ENCODE measurements around the gene RNF34.

RNF34 gene

DNA sequence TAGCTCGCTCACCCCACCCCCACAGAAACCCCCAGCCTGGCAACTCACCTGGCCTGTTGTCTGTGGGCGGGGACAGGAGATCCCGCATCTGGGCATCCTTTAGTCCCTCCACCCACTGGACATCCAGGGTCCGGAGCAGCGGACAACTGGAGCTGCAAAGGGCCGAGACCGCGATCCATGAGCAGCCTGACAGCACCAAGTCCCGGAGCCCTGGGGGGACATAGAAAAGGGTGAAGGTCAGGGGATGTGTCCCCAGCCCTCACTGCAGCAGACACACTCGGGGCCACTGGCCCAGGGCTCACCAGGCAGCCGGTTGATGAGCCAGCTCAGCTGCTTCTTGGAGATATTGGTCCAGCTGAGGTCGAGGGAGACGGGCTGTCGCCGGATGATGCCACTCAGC, 40.9 kb downstream of the RNF34 start:
- DNase-seq (ENCODE audit: low read depth, low spot score), result no peak
- H3K9ac ChIP-seq (ENCODE audit: insufficient read length, low read depth), result no peak overlapping the region
- no peak for TF ChIP-seq ZNF274 (IDR thresholded peaks at IDR 0.05; ENCODE audit: low read depth, low read length)
- no peak for TF ChIP-seq SUZ12 (IDR thresholded peaks at IDR 0.05; ENCODE audit: extremely low read depth, insufficient read depth, insufficient read length)
- no peak for TF ChIP-seq YY1 (IDR thresholded peaks at IDR 0.05; ENCODE audit: insufficient read depth, insufficient read length)
- peaks cover 10% of the 10 kb centered on the region for H3K4me1 ChIP-seq (ENCODE audit: insufficient read depth, insufficient read length)
- H3K27me3 ChIP-seq (ENCODE audit: insufficient read depth, insufficient read length), result no peaks in the 10 kb centered on the region
- peaks cover 7% of the 10 kb centered on the region; the same call in 1 of the 2 replicates for H3K9me3 ChIP-seq (ENCODE audit: insufficient read depth, low read length)
- H3K36me3 ChIP-seq (ENCODE audit: insufficient read depth, insufficient read length, low read length), result peaks cover 84% of the 10 kb centered on the region
- no peak overlapping the region for H3K4me3 ChIP-seq (ENCODE audit: insufficient read length, low read depth)

GRCh38 chr12:121441555-121441954, 41.6 kb downstream of the RNF34 start:
- no peak overlapping the region for H3K4me3 ChIP-seq (ENCODE audit: insufficient read length, low read depth)
- DNase-seq (ENCODE audit: low read depth, low spot score), result no peak
- no peak for TF ChIP-seq YY1 (IDR thresholded peaks at IDR 0.05; ENCODE audit: insufficient read depth, insufficient read length)
- TF ChIP-seq ZNF274 (IDR thresholded peaks at IDR 0.05; ENCODE audit: low read depth, low read length), result no peak
- no peak for TF ChIP-seq SUZ12 (IDR thresholded peaks at IDR 0.05; ENCODE audit: extremely low read depth, insufficient read depth, insufficient read length)
- no peak overlapping the region for H3K9ac ChIP-seq (ENCODE audit: insufficient read length, low read depth)
- H3K27me3 ChIP-seq (ENCODE audit: insufficient read depth, insufficient read length), result no peaks in the 10 kb centered on the region
- peaks cover 6% of the 10 kb centered on the region; the same call in 1 of the 2 replicates for H3K9me3 ChIP-seq (ENCODE audit: insufficient read depth, low read length)
- H3K36me3 ChIP-seq (ENCODE audit: insufficient read depth, insufficient read length, low read length), result peaks cover 82% of the 10 kb centered on the region
- peaks cover 10% of the 10 kb centered on the region for H3K4me1 ChIP-seq (ENCODE audit: insufficient read depth, insufficient read length)

DNA sequence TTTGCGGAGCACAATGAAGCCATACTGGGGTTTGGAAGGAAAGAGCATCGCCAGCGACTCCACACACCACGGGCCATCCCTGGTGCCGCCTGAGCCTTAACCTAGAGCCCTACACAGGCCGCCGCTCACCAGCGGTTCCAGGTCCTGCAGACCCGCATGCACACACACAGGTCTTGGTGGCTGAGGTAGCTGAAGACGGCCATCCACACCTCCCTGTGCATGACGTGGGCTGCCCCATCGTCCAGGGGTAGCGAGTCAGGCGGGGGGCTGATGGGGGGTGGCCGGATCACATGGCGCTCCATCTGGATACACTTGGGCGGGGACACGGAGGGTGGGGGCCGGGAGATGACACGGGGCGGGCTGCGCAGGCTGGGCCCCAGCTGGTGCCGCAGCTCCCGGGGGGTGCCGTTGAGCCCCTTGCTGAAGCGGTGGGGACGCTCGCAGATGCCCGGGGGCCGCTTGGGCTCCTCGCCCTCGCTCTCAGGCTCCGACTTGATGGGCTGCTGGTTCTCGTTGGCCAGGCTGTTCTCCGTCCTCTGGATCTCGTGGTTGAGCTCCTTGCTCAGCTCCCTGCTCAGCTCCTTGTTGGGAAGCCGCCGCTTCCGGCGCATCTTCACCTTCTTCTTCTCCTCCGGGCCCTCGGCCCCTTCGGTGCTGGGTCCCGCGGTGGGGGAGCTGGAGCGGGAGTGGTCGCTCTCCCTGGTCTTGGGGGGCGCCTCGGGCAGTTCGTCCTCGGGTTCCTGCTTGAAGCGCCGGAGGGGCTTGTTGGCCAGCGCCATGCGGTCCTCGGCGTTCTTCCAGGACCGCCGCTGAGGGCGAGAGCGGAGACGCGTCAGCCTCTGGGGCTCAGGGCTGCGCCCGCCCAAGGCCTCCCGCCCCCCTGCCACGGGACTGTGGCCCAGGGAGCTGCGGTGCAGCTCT, 42.4 kb downstream of the RNF34 start:
- no peak overlapping the region for H3K4me3 ChIP-seq (ENCODE audit: insufficient read length, low read depth)
- H3K9ac ChIP-seq (ENCODE audit: insufficient read length, low read depth), result no peak overlapping the region
- H3K4me1 ChIP-seq (ENCODE audit: insufficient read depth, insufficient read length), result peaks cover 10% of the 10 kb centered on the region
- H3K27me3 ChIP-seq (ENCODE audit: insufficient read depth, insufficient read length), result no peaks in the 10 kb centered on the region
- no peak for DNase-seq (ENCODE audit: low read depth, low spot score)
- TF ChIP-seq ZNF274 (IDR thresholded peaks at IDR 0.05; ENCODE audit: low read depth, low read length) (no peak), YY1 (IDR thresholded peaks at IDR 0.05; ENCODE audit: insufficient read depth, insufficient read length) (no peak), SUZ12 (IDR thresholded peaks at IDR 0.05; ENCODE audit: extremely low read depth, insufficient read depth, insufficient read length) (no peak)
- H3K9me3 ChIP-seq (ENCODE audit: insufficient read depth, low read length), result no peaks in the 10 kb centered on the region
- peaks cover 79% of the 10 kb centered on the region for H3K36me3 ChIP-seq (ENCODE audit: insufficient read depth, insufficient read length, low read length)

GRCh38 chr12:121443193-121443870, 43.4 kb downstream of the RNF34 start:
- peak; percentile 63 for DNase-seq (ENCODE audit: low read depth, low spot score)
- H3K9me3 ChIP-seq (ENCODE audit: insufficient read depth, low read length), result no peaks in the 10 kb centered on the region
- H3K9ac ChIP-seq (ENCODE audit: insufficient read length, low read depth), result no peak overlapping the region
- H3K4me3 ChIP-seq (ENCODE audit: insufficient read length, low read depth), result no peak overlapping the region
- peaks cover 10% of the 10 kb centered on the region for H3K4me1 ChIP-seq (ENCODE audit: insufficient read depth, insufficient read length)
- no peak for TF ChIP-seq YY1 (IDR thresholded peaks at IDR 0.05; ENCODE audit: insufficient read depth, insufficient read length)
- TF ChIP-seq SUZ12 (IDR thresholded peaks at IDR 0.05; ENCODE audit: extremely low read depth, insufficient read depth, insufficient read length), result no peak
- no peak for TF ChIP-seq ZNF274 (IDR thresholded peaks at IDR 0.05; ENCODE audit: low read depth, low read length)
- H3K27me3 ChIP-seq (ENCODE audit: insufficient read depth, insufficient read length), result no peaks in the 10 kb centered on the region
- H3K36me3 ChIP-seq (ENCODE audit: insufficient read depth, insufficient read length, low read length), result peaks cover 75% of the 10 kb centered on the region

- H3K9me3 ChIP-seq (ENCODE audit: insufficient read depth, low read length), result no peaks in the 10 kb centered on the region
- H3K36me3 ChIP-seq (ENCODE audit: insufficient read depth, insufficient read length, low read length), result peaks cover 74% of the 10 kb centered on the region
- H3K4me3 ChIP-seq (ENCODE audit: insufficient read length, low read depth), result no peak overlapping the region
- no peak for DNase-seq (ENCODE audit: low read depth, low spot score)
- H3K27me3 ChIP-seq (ENCODE audit: insufficient read depth, insufficient read length), result no peaks in the 10 kb centered on the region
- H3K4me1 ChIP-seq (ENCODE audit: insufficient read depth, insufficient read length), result peaks cover 10% of the 10 kb centered on the region
- TF ChIP-seq SUZ12 (IDR thresholded peaks at IDR 0.05; ENCODE audit: extremely low read depth, insufficient read depth, insufficient read length) (no peak), YY1 (IDR thresholded peaks at IDR 0.05; ENCODE audit: insufficient read depth, insufficient read length) (no peak), ZNF274 (IDR thresholded peaks at IDR 0.05; ENCODE audit: low read depth, low read length) (no peak)
- no peak overlapping the region for H3K9ac ChIP-seq (ENCODE audit: insufficient read length, low read depth)
These were observed 44.3 kb downstream of the RNF34 start for GRCh38 chr12:121443911-121444841.

DNA sequence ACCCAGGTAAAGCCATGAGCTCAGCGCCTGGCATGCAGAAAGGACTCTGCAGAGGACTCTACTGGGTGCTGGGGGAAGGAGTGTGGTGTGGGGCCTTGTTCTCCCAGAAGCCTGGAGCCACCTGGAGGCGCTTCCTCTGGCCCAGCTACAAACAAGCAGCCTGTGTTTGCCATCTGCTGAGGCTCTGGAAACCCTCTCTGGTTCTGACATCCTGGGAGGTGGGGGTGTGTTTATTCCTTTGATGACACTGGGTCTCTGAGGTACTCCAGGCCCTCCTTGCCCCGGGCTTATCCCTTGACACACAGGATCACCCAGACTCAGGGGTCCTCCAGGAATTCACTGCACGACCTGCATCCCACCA, 44.9 kb downstream of the RNF34 start:
- TF ChIP-seq YY1 (IDR thresholded peaks at IDR 0.05; ENCODE audit: insufficient read depth, insufficient read length) (no peak), ZNF274 (IDR thresholded peaks at IDR 0.05; ENCODE audit: low read depth, low read length) (no peak), SUZ12 (IDR thresholded peaks at IDR 0.05; ENCODE audit: extremely low read depth, insufficient read depth, insufficient read length) (no peak)
- Histone ChIP-seq H3K4me3 (ENCODE audit: insufficient read length, low read depth) (no peak overlapping the region), H3K9ac (ENCODE audit: insufficient read length, low read depth) (no peak overlapping the region), H3K4me1 (ENCODE audit: insufficient read depth, insufficient read length) (peaks cover 10% of the 10 kb centered on the region), H3K27me3 (ENCODE audit: insufficient read depth, insufficient read length) (no peaks in the 10 kb centered on the region), H3K36me3 (ENCODE audit: insufficient read depth, insufficient read length, low read length) (peaks cover 74% of the 10 kb centered on the region), H3K9me3 (ENCODE audit: insufficient read depth, low read length) (no peaks in the 10 kb centered on the region)
- DNase-seq (ENCODE audit: low read depth, low spot score), result no peak
